ENCODE results near the gene ADGRV1. TPM values are rescaled to one million over a fixed set of nuclear protein-coding genes. Genes with fewer than 3 reads are reported as not detected.

The ADGRV1 gene
- total and polyA plus RNA-seq, 9 of the 15 experiments (the other 6 are each of a cell fraction or from before 2014, with no cell fraction given) = 21.7 to 156 (median 58.2) TPM

DNA sequence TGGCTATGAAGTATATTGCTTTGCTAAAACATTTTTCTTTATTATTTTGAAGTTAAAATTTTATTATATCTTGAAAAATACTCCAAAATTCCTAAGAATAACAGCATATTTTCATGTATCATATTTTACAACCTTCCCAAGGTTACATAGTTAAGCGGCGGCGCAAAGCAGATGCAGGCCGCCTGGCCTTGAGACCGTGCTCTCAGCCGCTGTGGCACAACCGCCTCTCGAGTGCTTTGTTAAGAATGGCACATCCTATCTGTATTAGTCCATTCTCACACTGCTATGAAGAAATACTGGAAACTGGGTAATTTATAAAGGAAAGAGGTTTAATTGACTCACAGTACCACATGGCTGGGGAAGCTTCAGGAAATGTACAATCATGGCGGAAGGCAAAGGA lies 595.7 kb downstream of the ADGRV1 start:
- no peak for ATAC-seq
- no peak overlapping the region for H3K27ac ChIP-seq (ENCODE audit: extremely low read depth, low read depth, low read length)
- no peaks in the 10 kb centered on the region for H3K4me1 ChIP-seq (replicated peaks in 1 of 2; ENCODE audit: control insufficient read depth in 2 of 2, insufficient read depth in 2 of 2, low read length in 2 of 2)
- H3K79me2 ChIP-seq (ENCODE audit: control insufficient read depth, insufficient read depth, low read length) = no peaks in the 10 kb centered on the region
- no peak overlapping the region for H3K9ac ChIP-seq (ENCODE audit: insufficient read depth in 1 of 2, low read depth in 2 of 2, low read length in 2 of 2)
- ChIA-PET CTCF (ENCODE audit: low intra/inter-chr PET ratio) (no interaction called here), POLR2A (interaction anchor here (0.6 kb wide), 2 partner anchors 8 to 227 kb away, joined by 3 read pairs; no protein-coding TSS in a partner anchor)
- in situ Hi-C loops (cut with MboI) = no loop called here
- no peak overlapping the region for H3K4me3 ChIP-seq
- 96% methylated on average over 9 of the region's 9 CpGs for WGBS (ENCODE audit: insufficient coverage, low coverage, missing lambda C conversion rate)
- H3K36me3 ChIP-seq (ENCODE audit: control insufficient read depth, insufficient read depth, low read length) = peaks cover 10% of the 10 kb centered on the region; the same call in 1 of the 3 replicates
- intact Hi-C loops (cut with micrococcal nuclease) = no loop called here
- no peaks in the 10 kb centered on the region for H3K9me3 ChIP-seq (replicated peaks; ENCODE audit: control insufficient read depth, insufficient read depth, low read depth, low read length)
- TF ChIP-seq POU5F1 (IDR thresholded peaks at IDR 0.05; ENCODE audit: borderline replicate concordance, low read depth, low read length, partially characterized antibody) (no peak), SAFB (IDR thresholded peaks at IDR 0.05; ENCODE audit: borderline replicate concordance, low read depth, low read length) (no peak), ZNF217 (CRISPR knock-in tag; IDR thresholded peaks at IDR 0.05) (no peak), ZNF444 (CRISPR knock-in tag; IDR thresholded peaks at IDR 0.05) (no peak), ZNF408 (CRISPR knock-in tag; IDR thresholded peaks at IDR 0.05; ENCODE audit: low read depth) (no peak), PYGO2 (tag; IDR thresholded peaks at IDR 0.05) (no peak), MTF1 (CRISPR knock-in tag; IDR thresholded peaks at IDR 0.05; ENCODE audit: borderline replicate concordance) (no peak), BACH1 (tag; IDR thresholded peaks at IDR 0.05) (no peak), TRIM28 (IDR thresholded peaks at IDR 0.05) (no peak), PTBP1 (IDR thresholded peaks at IDR 0.05; ENCODE audit: low read depth, low read length) (no peak), SRSF3 (IDR thresholded peaks at IDR 0.05; ENCODE audit: insufficient read depth, low read length) (no peak), ETV1 (tag; conservative IDR thresholded peaks at IDR 0.05; ENCODE audit: low read depth) (no peak), TAL1 (IDR thresholded peaks at IDR 0.05) (no peak), CBX1 (IDR thresholded peaks at IDR 0.05; ENCODE audit: low read depth) (no peak), TRIM24 (IDR thresholded peaks at IDR 0.05) (no peak)
- TF ChIP-seq, protein P1, sequence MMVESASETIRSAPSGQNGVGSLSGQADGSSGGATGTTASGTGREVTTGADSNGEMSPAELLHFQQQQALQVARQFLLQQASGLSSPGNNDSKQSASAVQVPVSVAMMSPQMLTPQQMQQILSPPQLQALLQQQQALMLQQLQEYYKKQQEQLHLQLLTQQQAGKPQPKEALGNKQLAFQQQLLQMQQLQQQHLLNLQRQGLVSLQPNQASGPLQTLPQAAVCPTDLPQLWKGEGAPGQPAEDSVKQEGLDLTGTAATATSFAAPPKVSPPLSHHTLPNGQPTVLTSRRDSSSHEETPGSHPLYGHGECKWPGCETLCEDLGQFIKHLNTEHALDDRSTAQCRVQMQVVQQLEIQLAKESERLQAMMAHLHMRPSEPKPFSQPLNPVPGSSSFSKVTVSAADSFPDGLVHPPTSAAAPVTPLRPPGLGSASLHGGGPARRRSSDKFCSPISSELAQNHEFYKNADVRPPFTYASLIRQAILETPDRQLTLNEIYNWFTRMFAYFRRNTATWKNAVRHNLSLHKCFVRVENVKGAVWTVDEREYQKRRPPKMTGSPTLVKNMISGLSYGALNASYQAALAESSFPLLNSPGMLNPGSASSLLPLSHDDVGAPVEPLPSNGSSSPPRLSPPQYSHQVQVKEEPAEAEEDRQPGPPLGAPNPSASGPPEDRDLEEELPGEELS (CRISPR knock-in tag; IDR thresholded peaks at IDR 0.05; ENCODE audit: borderline replicate concordance) = no peak
- DNase-seq (ENCODE audit: extremely low read depth in 1 of 4, low spot score in 3 of 4) = no peak
- FAIRE-seq = no peak
- H3K4me2 ChIP-seq (ENCODE audit: insufficient read depth, low read length) = no peak overlapping the region
- no peaks in the 10 kb centered on the region for H4K20me1 ChIP-seq (replicated peaks; ENCODE audit: control insufficient read depth, insufficient read depth, low read length)
- H2AFZ ChIP-seq (ENCODE audit: low read depth, low read length) = no peak overlapping the region
- H3K9me1 ChIP-seq (ENCODE audit: control insufficient read depth, insufficient read depth, low read length) = no peaks in the 10 kb centered on the region
- BruUV-seq (replicated peaks) = no TSS peak
- H3K27me3 ChIP-seq (ENCODE audit: control insufficient read depth in 2 of 2, insufficient read depth in 2 of 2, low read length in 2 of 2) = no peaks in the 10 kb centered on the region

Data from K562 (cell line).